Measurements from ENCODE around the gene RIMKLA.

Gene RIMKLA

GRCh38 chr1:42379794-42380585, 602 bp upstream of the RIMKLA start:
- peak; percentile 27 for DNase-seq

DNA sequence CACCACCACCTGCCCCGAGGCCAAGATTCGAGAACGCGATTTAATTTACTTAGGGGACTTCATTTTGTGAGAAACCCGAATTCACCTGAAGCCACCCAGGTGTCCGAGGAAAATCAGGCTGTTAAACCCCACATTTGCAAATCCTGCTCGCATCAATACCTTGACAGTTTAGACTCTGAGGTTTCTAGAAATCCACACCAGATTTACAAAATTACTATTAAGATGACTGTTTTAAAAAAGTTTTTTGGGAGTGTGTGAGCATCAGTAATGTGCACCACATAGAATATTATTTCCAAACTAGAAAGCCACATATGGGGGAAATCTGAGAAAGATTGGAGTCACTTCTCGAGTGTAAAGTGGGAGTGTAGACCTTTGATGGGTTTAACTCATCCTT, 685 bp downstream of the RIMKLA start:
- DNase-seq: no peak

GRCh38 chr1:42385283-42385682, 4.7 kb downstream of the RIMKLA start:
- DNase-seq: no peak

GRCh38 chr1:42386051-42386450, 5.5 kb downstream of the RIMKLA start:
- no peak for DNase-seq

GRCh38 chr1:42392255-42392654, 11.7 kb downstream of the RIMKLA start:
- DNase-seq: no peak

DNA sequence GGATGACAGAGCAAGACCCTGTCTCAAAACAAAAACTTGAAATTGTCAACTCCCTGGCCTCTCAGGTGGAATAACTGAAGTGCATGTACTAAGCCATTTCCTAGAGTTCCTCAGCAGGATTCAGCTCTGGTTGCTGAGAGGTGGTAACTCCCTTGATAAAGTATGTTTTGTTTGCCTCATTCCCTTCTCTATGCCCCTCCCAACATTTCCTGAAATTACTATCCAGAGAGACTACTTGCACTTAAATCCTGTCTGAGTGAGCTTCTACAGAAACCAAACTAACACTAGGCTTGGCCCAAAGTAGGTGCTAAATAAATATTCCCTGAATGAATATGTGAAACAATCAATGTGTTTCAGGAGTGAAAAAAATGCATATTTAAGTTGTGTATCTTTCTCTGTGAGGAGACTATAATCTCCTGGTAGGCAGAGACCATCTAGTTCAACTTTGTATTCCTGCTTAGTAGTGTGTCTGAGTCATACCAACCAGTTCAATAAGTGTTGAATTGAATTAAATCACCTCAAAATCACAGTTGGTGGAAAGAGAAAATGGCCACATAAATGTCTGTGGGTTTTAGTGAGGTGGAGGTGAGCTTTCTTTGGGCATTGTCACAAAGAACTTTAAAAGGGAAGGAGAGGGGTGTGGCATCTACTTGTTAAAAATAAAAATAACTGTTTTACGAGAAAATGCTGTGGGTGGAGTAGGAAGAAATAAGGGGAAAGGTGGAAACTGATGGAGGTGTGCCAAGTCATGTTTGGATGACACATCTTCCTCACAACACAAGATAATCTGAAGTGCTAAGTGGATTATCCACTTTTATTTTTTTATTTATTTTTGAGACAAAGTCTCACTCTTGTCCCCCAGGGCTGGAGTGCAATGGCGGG, 12.6 kb downstream of the RIMKLA start:
- no peak for DNase-seq

- no peak for DNase-seq
Observed at GRCh38 chr1:42399315-42400100, 18.9 kb downstream of the RIMKLA start.

GRCh38 chr1:42403880-42404400, 23.3 kb downstream of the RIMKLA start:
- no peak for DNase-seq

- no peak for DNase-seq
Observed at GRCh38 chr1:42414551-42415496, 34.2 kb downstream of the RIMKLA start.

- DNase-seq: no peak
Observed at GRCh38 chr1:42417166-42417565, 36.6 kb downstream of the RIMKLA start.

DNA sequence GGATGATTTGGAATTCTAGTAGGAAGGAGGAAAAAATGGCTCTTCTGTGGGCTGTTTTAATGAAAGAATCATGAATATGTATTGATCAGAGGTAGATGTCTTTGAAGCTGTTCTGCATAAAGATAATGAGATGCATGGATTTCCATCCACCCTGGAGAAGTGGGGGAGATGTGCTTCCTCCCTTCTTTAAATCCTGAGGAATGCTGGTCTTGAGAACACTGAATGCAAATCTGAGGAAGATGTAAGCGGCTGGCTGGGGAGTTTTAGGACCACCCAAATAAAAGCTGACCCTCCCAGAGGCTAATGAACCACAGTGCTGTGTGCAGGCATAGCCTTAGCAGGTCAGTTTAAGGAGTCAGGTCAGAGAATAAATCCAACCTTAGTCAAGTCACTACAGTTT, 37.9 kb downstream of the RIMKLA start:
- no peak for DNase-seq

DNA sequence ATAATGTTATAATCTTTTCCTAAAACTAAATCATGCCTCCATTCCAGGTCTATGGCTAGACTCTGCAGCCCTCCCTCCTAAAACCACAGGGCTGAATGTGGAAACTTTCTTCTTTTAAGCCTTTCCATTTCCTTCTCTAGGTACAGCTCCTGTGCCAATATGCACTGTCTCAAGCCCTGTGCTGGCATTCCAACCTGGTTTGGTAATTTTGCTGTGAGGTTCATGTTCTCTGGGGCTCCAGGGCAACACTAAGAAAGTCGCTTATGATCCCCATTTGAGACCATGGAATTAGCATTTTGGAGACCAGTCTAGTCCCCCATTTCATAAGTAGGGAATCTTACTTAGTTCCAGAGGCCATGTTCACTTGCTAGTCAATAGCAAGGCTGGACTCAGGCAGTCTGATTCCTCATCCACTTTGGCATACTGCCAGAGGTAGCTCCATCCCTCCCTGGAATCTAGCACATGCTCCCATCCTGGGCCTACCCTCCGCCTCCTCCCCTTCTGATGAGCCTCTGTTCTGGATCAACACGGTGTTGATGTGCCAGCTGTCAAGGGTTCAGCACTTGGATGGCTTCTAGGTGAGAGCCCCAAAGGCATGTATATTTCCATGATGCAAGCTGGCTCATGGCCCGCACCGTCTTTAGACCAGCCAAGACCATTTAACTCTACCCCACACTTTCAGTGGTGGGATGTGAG, 38.7 kb downstream of the RIMKLA start:
- DNase-seq: no peak

- DNase-seq: no peak
Observed at GRCh38 chr1:42420121-42420520, 39.5 kb downstream of the RIMKLA start.

DNA sequence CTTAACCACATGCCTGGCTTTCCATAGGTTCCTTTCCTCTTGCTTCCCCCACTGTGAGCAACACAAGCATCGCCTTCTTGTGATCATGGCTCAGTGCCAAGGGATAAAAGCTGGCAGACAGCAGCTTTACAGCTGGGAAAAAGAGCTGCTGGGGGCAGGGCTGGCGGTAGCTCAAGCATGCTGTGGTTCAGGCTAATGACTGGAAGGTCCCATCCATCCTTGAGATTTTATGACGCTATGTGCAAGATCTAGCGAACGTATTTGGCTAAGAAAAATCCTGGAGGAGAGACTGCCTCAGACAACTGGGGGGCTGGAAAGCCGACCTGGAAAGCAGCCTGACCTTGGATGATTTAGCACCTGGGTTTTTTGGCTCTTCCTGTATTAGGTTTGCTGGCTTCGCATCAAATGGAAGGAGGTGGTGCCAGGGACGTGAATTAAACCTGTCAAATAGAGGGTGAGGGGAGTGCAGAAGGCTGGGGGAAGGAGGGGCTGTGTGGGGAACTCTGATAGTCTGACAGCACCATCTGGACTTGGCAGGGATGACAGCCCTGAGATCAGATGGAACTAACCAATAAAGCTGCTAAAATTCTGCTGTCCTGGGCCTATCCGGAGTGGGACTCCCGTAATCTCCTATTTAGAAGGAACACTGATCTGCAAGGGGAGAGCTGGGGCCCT, 40.5 kb downstream of the RIMKLA start:
- peak; percentile 36 for DNase-seq

- no peak for DNase-seq
Observed at GRCh38 chr1:42422737-42423136, 42.1 kb downstream of the RIMKLA start.

GRCh38 chr1:42423681-42424080, 43.1 kb downstream of the RIMKLA start:
- DNase-seq: no peak

- DNase-seq: no peak
Observed at GRCh38 chr1:42424201-42424600, 43.6 kb downstream of the RIMKLA start.

DNA sequence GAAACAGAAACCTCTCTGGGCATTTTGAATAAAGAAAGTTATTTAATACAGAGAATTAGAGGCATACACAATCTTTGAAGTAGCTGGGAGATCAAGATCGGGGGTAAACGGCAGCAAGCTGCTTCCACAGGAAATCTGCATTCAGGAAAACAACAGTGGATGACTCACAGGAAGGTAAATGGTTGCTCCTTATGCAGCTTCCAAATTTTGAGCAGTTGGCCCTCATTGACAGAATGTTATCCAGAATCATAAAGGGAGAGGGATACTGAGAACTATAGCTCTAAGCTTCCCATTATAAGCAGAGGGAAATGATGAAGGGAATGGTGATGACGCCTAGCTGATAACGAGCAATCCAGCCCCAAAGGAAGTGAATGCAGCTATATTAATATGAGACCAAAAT, 46.6 kb downstream of the RIMKLA start:
- DNase-seq: no peak

GRCh38 chr1:42429603-42430002, 49.0 kb downstream of the RIMKLA start:
- no peak for DNase-seq

DNA sequence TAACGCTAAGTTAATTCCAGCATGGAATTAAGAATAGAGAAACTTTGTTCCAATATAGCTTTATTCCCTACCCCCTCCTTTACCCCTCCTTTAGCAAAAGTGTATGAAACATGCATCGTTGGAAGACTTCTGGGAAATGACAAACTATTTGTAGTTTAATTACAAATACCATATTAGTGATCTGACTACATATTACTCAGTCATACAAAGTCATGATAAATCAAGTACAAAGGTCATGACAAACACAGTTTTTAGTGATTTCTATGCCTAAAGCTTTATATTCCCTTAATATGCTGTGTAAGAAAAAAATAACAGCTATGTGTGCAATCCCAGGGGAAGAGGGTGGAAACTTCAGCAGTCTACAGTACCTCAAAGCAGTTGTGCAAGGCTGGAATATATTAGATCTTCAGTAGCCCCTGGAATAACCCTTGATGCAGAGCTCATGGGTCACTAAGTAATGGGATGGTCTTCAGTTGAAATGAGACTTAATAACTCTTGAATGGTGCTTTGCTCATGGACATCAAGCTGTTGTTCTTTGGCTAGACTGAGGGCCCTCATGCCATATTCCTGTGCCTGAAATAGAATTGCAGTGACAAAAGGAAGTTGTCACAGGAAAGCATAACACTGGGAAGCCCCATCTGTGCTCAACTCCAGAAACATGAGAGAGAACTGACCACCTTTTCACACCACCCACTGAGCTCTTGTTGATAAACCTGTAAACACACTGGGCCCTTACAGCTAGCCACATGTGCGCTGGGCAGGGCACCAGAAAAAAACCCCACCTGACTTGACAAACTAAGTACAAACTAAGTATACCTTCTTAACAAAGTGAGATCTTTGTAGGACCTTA, 49.9 kb downstream of the RIMKLA start:
- DNase-seq: no peak
